Heart left ventricle (tissue), 13 donors: ENCODE data around the gene KCTD6.

Source experiments
- CTCF ChIP-seq, 12 donors: fragments of 200-600 bp; sonication (generic) in 4 of 12; IDR thresholded peaks; one replicate each; pipeline versions ENCODE4 v1.5.0 to v1.8.0; 2018 to 2022; ENCODE audit warnings: antibody characterized with exemption in 12 of 12, mild to moderate bottlenecking in 5 of 12
- POLR2A ChIP-seq, 2 donors: fragments of 450-650 bp; IDR thresholded peaks; one replicate each; pipeline ENCODE4 v1.6.1; 2017; ENCODE audit warnings: antibody characterized with exemption in 2 of 2, mild to moderate bottlenecking in 2 of 2, moderate library complexity in 2 of 2
- donor health status: ischemic (EF 13 %, LVEDD 7.1; RV severe dilation, severe dysfunction).
- donor health status: DM: no; HTN: yes; CAD: no.
- donor health status: DM: no; HTN: no; CAD: no.
- donor health status: ischemic (EF 25% LVEDD 6.9; RV normal size, moderate dysfunction).
- donor health status: ischemic (EF 25% LVEDD 5.7; RV mildly dilated, moderate dysfunction).
- donor health status: ischemic (EF 35%, LVEDD 5.7; RV mildly dilated, moderate dysfunction).
- donor health status: nonischemic (EF 11% LVEDD 7.7; RV severe dilation, severe dysfunction).
- donor health status: DM: yes; HTN: yes; CAD: no.
- donor health status: PGD.
- donor health status: ischemic (EF 29% LVEDD 5.4; RV normal size, mild dysfunction).
- donor health status: nonischemic (EF 23%, LVEDD 6.1; RV moderate dilation, normal function).

- TF ChIP-seq CTCF (IDR thresholded peaks at IDR 0.05) (no peak), POLR2A (IDR thresholded peaks at IDR 0.05) (no peak)
Measured at GRCh38 chr3:58490860-58491501, 915 bp upstream of the KCTD6 start.
